ENCODE results near the gene FLG. TPM values are rescaled to one million over a fixed set of nuclear protein-coding genes. Genes with fewer than 3 reads are reported as not detected.
A peak's percentile ranks its signal among the peaks of the same experiment; 100 is the strongest.

FLG gene
- total RNA-seq, 2 donors from 2014 or later = not detected

- Histone ChIP-seq H3K4me3 (no peak overlapping the region), H3K27ac (no peak overlapping the region), H3K9me3 (no peaks in the 10 kb centered on the region), H3K27me3 (no peaks in the 10 kb centered on the region), H3K4me1 (no peaks in the 10 kb centered on the region), H3K36me3 (replicated peaks in 1 of 2; ENCODE audit: insufficient read depth in 1 of 2, low read depth in 2 of 2) (no peaks in the 10 kb centered on the region)
- 32 to 96% methylated on average over 1 of the region's 1 CpG for WGBS, 2 donors
- ATAC-seq (no peak), DNase-seq (no peak)
- intact Hi-C loops (cut with DNase I) = no loop called here
- TF ChIP-seq CTCF (IDR thresholded peaks at IDR 0.05) (no peak), POLR2A (IDR thresholded peaks at IDR 0.05) (no peak)
Observed at GRCh38 chr1:152356736-152357135, 31.7 kb upstream of the FLG start.

- no peak overlapping the region for H3K4me3 ChIP-seq
- H3K9me3 ChIP-seq = no peaks in the 10 kb centered on the region
- intact Hi-C loops (cut with DNase I) = no loop called here
- ATAC-seq = no peak
- H3K27ac ChIP-seq = no peak overlapping the region
- peaks cover 0 to 4% of the 10 kb centered on the region in 2 donors for H3K27me3 ChIP-seq
- H3K36me3 ChIP-seq (replicated peaks in 1 of 2; ENCODE audit: insufficient read depth in 1 of 2, low read depth in 2 of 2) = no peaks in the 10 kb centered on the region
- no peaks in the 10 kb centered on the region for H3K4me1 ChIP-seq
- TF ChIP-seq CTCF (IDR thresholded peaks at IDR 0.05) (no peak), POLR2A (IDR thresholded peaks at IDR 0.05) (no peak)
- WGBS, 2 donors = 80 to 83% methylated on average over 2 of the region's 2 CpGs
- DNase-seq = no peak
Observed at GRCh38 chr1:152349611-152350010, 24.6 kb upstream of the FLG start.

GRCh38 chr1:152348447-152348846 lies 23.4 kb upstream of the FLG start:
- no peak overlapping the region for H3K27ac ChIP-seq
- DNase-seq (no peak), ATAC-seq (no peak)
- WGBS, 2 donors = 32 to 43% methylated on average over 1 of the region's 1 CpG
- intact Hi-C loops (cut with DNase I) = no loop called here
- no peaks in the 10 kb centered on the region for H3K4me1 ChIP-seq
- H3K27me3 ChIP-seq = peaks cover 0 to 4% of the 10 kb centered on the region in 2 donors
- TF ChIP-seq CTCF (IDR thresholded peaks at IDR 0.05) = no peak
- no peak for TF ChIP-seq POLR2A (IDR thresholded peaks at IDR 0.05)
- no peak overlapping the region for H3K4me3 ChIP-seq
- H3K9me3 ChIP-seq = no peaks in the 10 kb centered on the region
- H3K36me3 ChIP-seq (replicated peaks in 1 of 2; ENCODE audit: insufficient read depth in 1 of 2, low read depth in 2 of 2) = no peaks in the 10 kb centered on the region

GRCh38 chr1:152347116-152347728 lies 22.2 kb upstream of the FLG start:
- TF ChIP-seq CTCF (IDR thresholded peaks at IDR 0.05) (peak; percentile 63 to 86 (median 70)), POLR2A (IDR thresholded peaks at IDR 0.05) (no peak)
- Histone ChIP-seq H3K36me3 (replicated peaks in 1 of 2; ENCODE audit: insufficient read depth in 1 of 2, low read depth in 2 of 2) (no peaks in the 10 kb centered on the region), H3K4me3 (no peak overlapping the region), H3K27me3 (peaks cover 0 to 4% of the 10 kb centered on the region in 2 donors), H3K27ac (no peak overlapping the region), H3K9me3 (no peaks in the 10 kb centered on the region), H3K4me1 (no peaks in the 10 kb centered on the region)
- DNase-seq (peak; percentile 41 to 60 (median 46)), ATAC-seq (no peak)
- WGBS, 2 donors = 8 to 10% methylated on average over 8 of the region's 8 CpGs
- intact Hi-C loops (cut with DNase I) = no loop called here

- TF ChIP-seq CTCF (IDR thresholded peaks at IDR 0.05) (no peak), POLR2A (IDR thresholded peaks at IDR 0.05) (no peak)
- Histone ChIP-seq H3K27me3 (peaks cover 0 to 4% of the 10 kb centered on the region in 2 donors), H3K36me3 (replicated peaks in 1 of 2; ENCODE audit: insufficient read depth in 1 of 2, low read depth in 2 of 2) (no peaks in the 10 kb centered on the region), H3K27ac (no peak overlapping the region), H3K9me3 (no peaks in the 10 kb centered on the region), H3K4me1 (no peaks in the 10 kb centered on the region), H3K4me3 (no peak overlapping the region)
- intact Hi-C loops (cut with DNase I) = no loop called here
- DNase-seq (no peak), ATAC-seq (no peak)
Observed at GRCh38 chr1:152344438-152344837, 19.4 kb upstream of the FLG start.

Measured in body of pancreas (tissue), 4 donors.